Left cardiac atrium (tissue), 4 donors: ENCODE measurements around the gene ETV4. TPM values are rescaled to one million over a fixed set of nuclear protein-coding genes. Genes with fewer than 3 reads are reported as not detected.
"Not testable (repeated sequence)": the region's sequence is repeated elsewhere in the genome, so short reads cannot be mapped to it uniquely, and the experiment has no call there.

Experiments used
- ATAC-seq, 2 donors: fragments of 200-7000 bp; cut with Tn5 transposase; one replicate each; pipeline ENCODE4 v1.9.1; 2020; ENCODE audit warnings: mild to moderate bottlenecking in 2 of 2, moderate library complexity in 2 of 2
- DNase-seq: peaks from one replicate; pipeline ENCODE4 v3.0.0-alpha.2; 2020
- intact Hi-C, 2 donors: fragments of 100-400 bp; cut with DNase I; formaldehyde crosslinking; loops; one replicate each; pipeline versions ENCODE4 v1.14.1 to v1.15.1; 2022 to 2023
- total RNA-seq, 2 donors: library from RNA; stranded (reverse); fragmentation: NEBNext Ultra II Directional; extraction: Animal tissue kit (Norgen Biotek cat#: 25700); gene quantifications; one replicate each; pipeline ENCODE4 v1.2.1, GENCODE V29; 2021
- donor health status: DM: no; HTN: yes; CAD: no.
- donor health status: DM: no; HTN: yes; CAD: no; lungs with severe emphysema.
- donor health status: DM: yes; HTN: yes; CAD: no.
- donor health status: Dilated cardiomyopathy.

The ETV4 gene
- total RNA-seq, 2 donors from 2014 or later = 0.91 to 7.0 TPM

DNA sequence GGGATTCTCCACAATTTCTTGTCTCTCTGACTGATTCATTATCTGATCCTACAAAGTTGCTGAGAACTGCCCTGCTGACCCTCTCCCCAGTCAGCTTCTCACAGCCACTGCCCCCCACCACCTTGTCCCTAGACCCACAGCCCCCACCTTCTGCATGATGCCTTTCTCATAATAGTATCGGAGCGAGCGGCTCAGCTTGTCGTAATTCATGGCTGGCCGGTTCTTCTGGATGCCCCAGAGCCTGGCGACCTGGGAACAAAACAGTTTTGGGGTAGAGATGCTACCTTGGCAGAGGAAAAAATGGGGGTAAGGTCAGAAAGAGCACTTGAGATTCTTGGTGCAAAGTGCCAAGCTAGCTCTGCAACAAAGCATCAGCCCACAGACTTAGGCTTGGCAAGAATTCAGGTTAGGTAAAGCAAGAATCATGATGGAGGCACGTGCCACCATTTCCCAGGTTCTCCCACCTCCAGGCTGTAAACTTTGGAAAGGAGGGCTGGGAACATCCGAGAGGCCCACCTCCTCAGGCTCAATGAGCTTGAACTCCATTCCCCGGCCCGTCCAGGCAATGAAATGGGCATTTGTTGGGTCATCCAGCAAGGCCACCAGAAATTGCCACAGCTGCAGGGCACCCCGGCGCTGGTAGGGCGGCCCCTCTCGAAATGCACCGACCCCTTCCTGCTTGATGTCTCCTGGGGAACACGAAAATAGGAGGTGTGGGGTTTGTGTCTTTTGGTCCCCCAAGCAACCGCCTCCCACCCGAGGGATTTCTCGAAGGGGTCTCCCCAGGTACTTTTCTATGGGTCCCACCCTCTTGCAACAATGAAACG, 16.9 kb downstream of the ETV4 start:
- intact Hi-C loops = no loop called here
- DNase-seq (no peak), ATAC-seq (no peak)

DNA sequence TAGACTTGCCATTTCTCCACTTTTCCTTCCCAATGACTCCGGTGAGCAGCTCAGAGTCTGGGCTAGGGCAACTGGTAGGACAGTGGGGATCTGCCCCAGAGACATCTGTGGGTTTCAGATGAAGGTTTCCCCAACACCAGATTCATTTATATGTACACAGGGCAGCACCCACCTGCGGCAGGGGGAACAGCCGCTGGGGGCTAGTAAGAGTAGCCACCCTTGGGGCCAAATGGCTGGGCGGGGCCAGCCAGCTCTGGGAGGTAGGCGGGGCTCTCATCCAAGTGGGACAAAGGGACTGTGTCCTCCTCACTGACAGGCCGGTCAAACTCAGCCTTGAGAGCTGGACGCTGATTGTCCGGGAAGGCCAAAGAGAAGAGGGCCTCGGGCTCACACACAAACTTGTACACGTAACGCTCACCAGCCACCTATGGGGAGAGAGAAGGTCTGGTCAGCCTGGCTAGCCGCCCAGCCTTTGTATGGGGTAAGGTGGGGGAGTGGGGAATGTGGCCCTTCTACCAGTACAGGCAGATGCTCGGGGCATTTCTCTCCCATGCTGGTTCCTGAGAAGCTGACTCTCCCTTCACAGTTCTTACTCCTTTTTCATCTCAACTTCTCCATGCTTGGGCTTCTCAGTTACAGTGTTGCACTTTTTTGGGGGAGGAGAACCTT, 17.7 kb downstream of the ETV4 start:
- intact Hi-C loops = no loop called here
- DNase-seq = peak; percentile 64
- ATAC-seq = peak; percentile 45 to 60

DNA sequence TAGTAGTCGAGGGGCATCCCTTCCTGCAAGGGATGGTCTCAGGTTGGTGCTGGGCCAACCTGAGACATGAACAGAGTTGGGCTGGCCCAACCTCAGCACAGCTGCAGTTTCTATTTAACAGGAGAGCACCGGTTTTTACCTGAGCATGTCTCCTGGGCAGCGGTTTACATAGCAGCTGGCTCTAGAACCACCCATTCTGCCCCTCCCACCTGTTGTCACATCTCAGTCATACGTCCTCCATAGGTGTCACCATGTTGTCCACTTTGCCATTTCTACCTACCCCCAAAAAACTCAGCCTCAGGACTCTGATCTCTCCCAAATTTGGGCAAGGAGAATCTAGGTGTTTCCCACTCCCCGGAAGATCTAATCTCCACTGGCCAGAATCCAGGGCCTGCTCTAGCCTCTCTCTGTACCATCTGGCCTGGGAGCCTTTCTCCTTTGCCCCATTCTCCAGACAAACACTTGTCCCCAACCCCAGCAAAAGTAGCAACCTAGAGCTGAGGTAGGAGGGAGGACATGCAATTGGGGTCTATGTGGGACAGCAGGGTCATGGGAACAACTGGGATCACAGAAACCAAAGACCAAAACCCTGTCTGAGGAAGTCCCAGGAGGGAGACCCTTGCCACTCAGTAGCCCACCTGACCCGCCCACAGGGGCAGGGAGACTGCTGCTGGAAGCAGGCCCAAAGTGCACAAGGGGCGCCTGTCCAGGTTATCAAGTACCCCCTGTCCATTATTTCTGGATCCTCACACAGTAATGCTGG, 19.1 kb downstream of the ETV4 start:
- DNase-seq (no peak), ATAC-seq (no peak)
- intact Hi-C loops = no loop called here

DNA sequence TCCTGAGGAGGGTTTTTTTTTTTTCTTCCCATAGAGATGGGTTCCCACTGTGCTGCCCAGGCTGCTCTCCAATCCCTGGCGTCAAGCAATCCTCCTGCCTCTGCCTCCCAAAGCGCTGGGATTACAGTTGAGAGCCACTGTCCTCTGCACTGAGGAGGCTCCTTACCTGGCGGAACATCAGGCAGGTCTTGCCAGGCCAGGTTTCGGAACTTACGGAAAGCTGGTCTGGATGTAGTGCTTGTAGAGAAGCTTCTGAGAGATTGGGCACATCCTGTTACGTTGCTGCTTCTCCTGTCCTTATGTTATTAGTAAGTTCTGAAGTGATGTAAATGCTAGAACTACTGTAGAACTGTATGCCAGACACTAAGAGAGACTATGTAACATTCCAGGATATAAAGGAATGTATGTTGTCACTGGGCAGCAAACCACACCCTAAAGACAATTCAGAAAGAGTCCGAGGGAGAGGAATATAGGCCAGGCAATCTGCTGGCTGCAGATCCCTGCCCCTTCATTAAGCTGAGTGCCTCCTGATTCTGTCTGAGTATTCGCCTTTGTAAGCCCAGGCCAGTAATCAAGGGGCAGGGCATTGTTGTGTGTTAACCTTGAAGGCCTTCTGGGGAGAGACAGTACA, 21.1 kb downstream of the ETV4 start:
- intact Hi-C loops = loop anchor here in 1 of 2 donors (5.0 kb wide), 1 partner anchor 37 kb away; no protein-coding TSS in a partner anchor
- DNase-seq (no peak), ATAC-seq (no peak)

DNA sequence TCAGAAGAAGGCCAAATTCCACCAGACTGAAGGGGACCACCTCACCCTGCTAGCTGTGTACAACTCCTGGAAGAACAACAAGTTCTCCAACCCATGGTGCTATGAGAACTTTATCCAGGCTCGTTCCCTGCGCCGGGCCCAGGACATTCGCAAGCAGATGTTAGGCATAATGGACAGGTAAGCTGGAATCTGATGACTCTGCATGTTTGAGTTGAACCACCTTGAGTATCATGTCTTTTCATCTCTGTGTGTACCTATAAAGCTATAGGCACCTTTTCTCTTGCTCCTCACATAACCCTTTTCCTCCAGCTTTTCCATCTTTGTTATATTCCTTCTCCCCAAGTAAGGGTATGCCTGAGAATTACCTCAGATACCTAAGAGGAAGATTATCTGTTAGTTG, 24.8 kb downstream of the ETV4 start:
- intact Hi-C loops = loop anchor here in 1 of 2 donors (5.0 kb wide), 1 partner anchor 41 kb away; no protein-coding TSS in a partner anchor
- DNase-seq (no peak), ATAC-seq (no peak)

DNA sequence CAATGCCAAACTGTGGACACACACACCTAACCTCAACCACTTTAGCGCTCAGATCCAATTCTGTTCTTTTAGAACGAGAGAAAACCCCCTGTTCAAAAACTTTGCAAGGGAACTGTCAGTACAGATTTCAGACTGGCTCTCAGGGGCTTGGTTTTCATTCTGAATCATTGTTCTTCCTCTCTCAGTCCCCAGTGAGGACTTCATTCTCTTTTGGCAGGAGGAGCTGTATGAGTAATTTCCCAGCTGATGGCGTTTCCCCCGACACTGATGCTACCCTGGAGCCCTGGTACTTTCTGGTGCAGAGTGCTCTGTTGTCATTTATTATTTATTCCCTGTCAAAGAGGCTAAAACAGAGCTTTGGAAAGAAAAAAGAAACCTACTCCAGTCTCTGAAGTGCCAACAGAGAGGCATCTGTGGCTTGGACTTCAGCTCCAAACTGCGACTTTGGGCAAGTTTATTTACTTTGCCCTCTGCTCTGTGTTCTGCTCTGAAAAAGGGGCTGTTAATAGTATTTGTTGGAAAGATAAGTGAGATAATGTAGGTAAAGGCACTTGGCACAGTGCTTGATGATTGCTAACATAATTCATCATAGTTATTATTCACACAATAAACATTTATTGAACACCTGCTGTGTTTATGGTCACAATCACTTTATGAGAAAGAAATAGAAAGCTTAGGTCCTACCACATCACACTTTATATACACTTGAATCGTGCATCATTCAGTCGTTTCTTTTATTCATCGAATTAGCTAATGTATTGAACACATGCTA, 28.3 kb downstream of the ETV4 start:
- intact Hi-C loops = no loop called here
- ATAC-seq (peak in 1 of 2 donors; percentile 82), DNase-seq (no peak)

GRCh38 chr17:43517161-43517560, 29.0 kb downstream of the ETV4 start:
- DNase-seq (no peak), ATAC-seq (no peak)
- intact Hi-C loops = no loop called here

DNA sequence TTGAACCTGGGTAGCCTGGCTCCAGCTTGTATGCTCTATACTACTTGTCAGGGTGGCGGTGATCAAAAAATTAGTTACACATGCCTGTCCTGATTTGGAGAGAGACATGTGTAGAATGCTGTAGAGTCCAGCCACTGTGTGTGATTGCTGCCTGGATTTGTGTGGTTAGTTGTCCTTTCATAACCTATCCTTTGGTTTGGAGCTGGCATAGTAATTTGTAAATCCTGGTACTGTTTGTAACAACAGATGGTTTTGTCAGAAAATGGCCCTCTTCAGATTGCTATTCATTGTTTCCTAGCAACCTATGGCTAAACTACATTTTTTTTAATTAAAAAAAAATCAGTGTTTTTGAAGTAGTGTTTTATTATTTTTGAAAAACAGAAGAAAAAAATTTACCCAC, 30.5 kb downstream of the ETV4 start:
- DNase-seq = no peak
- no peak for ATAC-seq
- intact Hi-C loops = no loop called here

DNA sequence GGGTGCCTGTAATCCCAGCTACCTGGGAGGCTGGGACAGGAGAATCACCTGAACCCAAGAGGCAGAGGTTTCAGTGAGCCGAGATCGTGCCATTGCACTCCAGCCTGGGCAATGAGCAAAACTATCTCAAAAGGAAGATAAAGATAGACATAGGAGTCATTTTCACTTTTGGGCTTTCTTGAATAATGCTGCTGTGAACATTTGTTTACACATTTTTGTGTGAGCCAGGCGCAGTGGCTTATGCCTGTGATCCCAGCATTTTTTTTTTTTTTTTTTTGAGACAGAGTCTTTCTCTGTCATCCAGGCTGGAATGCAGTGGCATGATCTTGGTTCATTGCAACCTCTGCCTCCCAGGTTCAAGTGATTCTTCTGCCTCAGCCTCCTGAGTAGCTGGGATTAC, 34.9 kb downstream of the ETV4 start:
- intact Hi-C loops, DNase-seq, ATAC-seq: not testable (repeated sequence)

- not testable (repeated sequence) for ATAC-seq, DNase-seq
- intact Hi-C loops = loop anchor here in 1 of 2 donors (10.0 kb wide), 1 partner anchor 315 kb away; no protein-coding TSS in a partner anchor
Observed at GRCh38 chr17:43509440-43509839, 36.7 kb downstream of the ETV4 start.

- DNase-seq = no peak
- intact Hi-C loops = no loop called here
- no peak for ATAC-seq
Observed at GRCh38 chr17:43490621-43491020, 55.5 kb downstream of the ETV4 start.

- intact Hi-C loops = loop anchor here (1.0 to 2.0 kb wide), 2 partner anchors 89 to 90 kb away; no protein-coding TSS in a partner anchor
- DNase-seq (peak; percentile 97), ATAC-seq (peak; percentile 99)
Observed at GRCh38 chr17:43483674-43484551, 62.2 kb downstream of the ETV4 start, which contains the start of gene DHX8. TSS of gene DHX8 (plus strand) at chr17:43483975. CDS start at chr17:43484038, 63 bp downstream.

GRCh38 chr17:43482103-43483012, 63.8 kb downstream of the ETV4 start:
- no peak for ATAC-seq
- DNase-seq = no peak

DNA sequence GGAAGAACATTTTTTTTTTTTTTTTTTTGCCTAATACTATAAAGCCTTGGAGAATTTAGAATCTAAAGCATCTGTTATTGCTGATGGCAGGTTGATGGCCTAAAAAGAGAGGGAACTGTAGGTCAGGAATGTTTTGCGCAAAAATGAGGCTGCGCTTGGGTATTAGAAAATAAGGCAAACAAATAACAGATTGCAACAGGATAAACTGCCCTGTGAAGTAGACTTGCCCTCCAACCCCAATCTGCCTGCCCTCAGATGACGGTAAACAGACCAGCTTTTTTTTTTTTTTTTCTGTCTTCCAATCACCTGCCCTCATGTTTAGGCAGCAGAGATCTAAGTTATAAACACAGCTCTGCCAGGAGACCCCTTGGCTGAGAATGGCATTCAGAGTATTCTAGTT, 66.2 kb downstream of the ETV4 start:
- no peak for ATAC-seq
- no peak for DNase-seq
- intact Hi-C loops = no loop called here

More at GRCh38 chr17:43482103-43483012, 63.8 kb downstream of the ETV4 start:
- intact Hi-C loops = loop anchor here (1.0 to 2.0 kb wide), 2 partner anchors 88 kb away; no protein-coding TSS in a partner anchor
